ENCODE data around the gene CCDC78. TPM values are rescaled to one million over a fixed set of nuclear protein-coding genes. Genes with fewer than 3 reads are reported as not detected.

CCDC78 gene
- total RNA-seq, 2 donors from 2014 or later = 4.3 to 4.4 TPM

GRCh38 chr16:726188-726437 lies 130 bp downstream of the CCDC78 start:
- Mint-ChIP-seq H3K36me3 (ENCODE audit: low read depth) (no peaks in the 10 kb centered on the region), H3K27ac (no peak overlapping the region), H3K27me3 (no peaks in the 10 kb centered on the region), H3K4me3 (peak overlapping the region; percentile 55), H3K9me3 (no peaks in the 10 kb centered on the region), H3K4me1 (no peaks in the 10 kb centered on the region)
- ATAC-seq (replicated peaks) = no peak

GRCh38 chr16:725463-726187 lies 618 bp downstream of the CCDC78 start:
- Mint-ChIP-seq H3K36me3 (ENCODE audit: low read depth) (no peaks in the 10 kb centered on the region), H3K9me3 (no peaks in the 10 kb centered on the region), H3K27ac (no peak overlapping the region), H3K4me1 (no peaks in the 10 kb centered on the region), H3K27me3 (no peaks in the 10 kb centered on the region), H3K4me3 (no peak overlapping the region)
- no peak for ATAC-seq (replicated peaks)

- H3K27me3 Mint-ChIP-seq = no peaks in the 10 kb centered on the region
- no peaks in the 10 kb centered on the region for H3K9me3 Mint-ChIP-seq
- H3K4me3 Mint-ChIP-seq = no peak overlapping the region
- ATAC-seq (replicated peaks) = no peak
- H3K27ac Mint-ChIP-seq = no peak overlapping the region
- no peaks in the 10 kb centered on the region for H3K4me1 Mint-ChIP-seq
- no peaks in the 10 kb centered on the region for H3K36me3 Mint-ChIP-seq (ENCODE audit: low read depth)
Observed at GRCh38 chr16:725041-725376, 1.2 kb downstream of the CCDC78 start.

GRCh38 chr16:724188-725040 lies 1.8 kb downstream of the CCDC78 start:
- Mint-ChIP-seq H3K4me1 (no peaks in the 10 kb centered on the region), H3K27ac (no peak overlapping the region), H3K9me3 (no peaks in the 10 kb centered on the region), H3K27me3 (no peaks in the 10 kb centered on the region), H3K4me3 (no peak overlapping the region), H3K36me3 (ENCODE audit: low read depth) (no peaks in the 10 kb centered on the region)
- no peak for ATAC-seq (replicated peaks)

- ATAC-seq (replicated peaks) = no peak
- Mint-ChIP-seq H3K9me3 (no peaks in the 10 kb centered on the region), H3K27ac (no peak overlapping the region), H3K27me3 (no peaks in the 10 kb centered on the region), H3K4me3 (no peak overlapping the region), H3K4me1 (no peaks in the 10 kb centered on the region), H3K36me3 (ENCODE audit: low read depth) (no peaks in the 10 kb centered on the region)
Observed at GRCh38 chr16:723695-724094, 2.5 kb downstream of the CCDC78 start.

GRCh38 chr16:722835-723633 lies 3.2 kb downstream of the CCDC78 start:
- Mint-ChIP-seq H3K4me1 (no peaks in the 10 kb centered on the region), H3K9me3 (no peaks in the 10 kb centered on the region), H3K4me3 (peak overlapping the region; percentile 34), H3K27me3 (no peaks in the 10 kb centered on the region), H3K36me3 (ENCODE audit: low read depth) (no peaks in the 10 kb centered on the region), H3K27ac (no peak overlapping the region)
- no peak for ATAC-seq (replicated peaks)

- Mint-ChIP-seq H3K9me3 (no peaks in the 10 kb centered on the region), H3K4me3 (peak overlapping the region; percentile 34), H3K27me3 (no peaks in the 10 kb centered on the region), H3K36me3 (ENCODE audit: low read depth) (no peaks in the 10 kb centered on the region), H3K27ac (no peak overlapping the region), H3K4me1 (no peaks in the 10 kb centered on the region)
- ATAC-seq (replicated peaks) = no peak
Observed at GRCh38 chr16:721765-722540, 4.3 kb downstream of the CCDC78 start.

- ATAC-seq (replicated peaks) = peak; percentile 76
Observed at GRCh38 chr16:720990-721764, 5.1 kb downstream of the CCDC78 start, which contains the start of gene ANTKMT. TSS of gene ANTKMT (plus strand) at chr16:721146. CDS start at chr16:721275, 129 bp downstream.

GRCh38 chr16:720447-720989 lies 5.7 kb downstream of the CCDC78 start:
- Mint-ChIP-seq H3K9me3 (no peaks in the 10 kb centered on the region), H3K27me3 (no peaks in the 10 kb centered on the region), H3K4me3 (peak overlapping the region; percentile 80), H3K36me3 (ENCODE audit: low read depth) (no peaks in the 10 kb centered on the region), H3K27ac (peak overlapping the region; percentile 66), H3K4me1 (no peaks in the 10 kb centered on the region)
- peak; percentile 57 for ATAC-seq (replicated peaks)

More at GRCh38 chr16:720990-721764, 5.1 kb downstream of the CCDC78 start, which contains the start of gene ANTKMT:
- H3K4me3 Mint-ChIP-seq = peak within 1 kb of the TSS; percentile 80
- H3K27ac Mint-ChIP-seq = peak within 1 kb of the TSS; percentile 66
- H3K27me3 Mint-ChIP-seq = no peaks in the 10 kb centered on the region
- H3K36me3 Mint-ChIP-seq (ENCODE audit: low read depth) = no peaks in the 10 kb centered on the region
- no peaks in the 10 kb centered on the region for H3K9me3 Mint-ChIP-seq
- no peaks in the 10 kb centered on the region for H3K4me1 Mint-ChIP-seq

GRCh38 chr16:719815-720446 lies 6.3 kb downstream of the CCDC78 start:
- H3K27ac Mint-ChIP-seq = peak overlapping the region; percentile 66
- no peaks in the 10 kb centered on the region for H3K27me3 Mint-ChIP-seq
- H3K4me3 Mint-ChIP-seq = peak overlapping the region; percentile 80
- ATAC-seq (replicated peaks) = peak; percentile 3
- no peaks in the 10 kb centered on the region for H3K9me3 Mint-ChIP-seq
- no peaks in the 10 kb centered on the region for H3K36me3 Mint-ChIP-seq (ENCODE audit: low read depth)
- no peaks in the 10 kb centered on the region for H3K4me1 Mint-ChIP-seq

GRCh38 chr16:718922-719321 lies 7.3 kb downstream of the CCDC78 start:
- H3K27ac Mint-ChIP-seq = no peak overlapping the region
- H3K36me3 Mint-ChIP-seq (ENCODE audit: low read depth) = no peaks in the 10 kb centered on the region
- no peaks in the 10 kb centered on the region for H3K27me3 Mint-ChIP-seq
- H3K4me1 Mint-ChIP-seq = no peaks in the 10 kb centered on the region
- peak overlapping the region; percentile 80 for H3K4me3 Mint-ChIP-seq
- H3K9me3 Mint-ChIP-seq = no peaks in the 10 kb centered on the region
- ATAC-seq (replicated peaks) = no peak

GRCh38 chr16:718389-718788 lies 7.9 kb downstream of the CCDC78 start:
- Mint-ChIP-seq H3K4me3 (no peak overlapping the region), H3K27me3 (no peaks in the 10 kb centered on the region), H3K36me3 (ENCODE audit: low read depth) (no peaks in the 10 kb centered on the region), H3K4me1 (no peaks in the 10 kb centered on the region), H3K27ac (no peak overlapping the region), H3K9me3 (no peaks in the 10 kb centered on the region)
- no peak for ATAC-seq (replicated peaks)
